Activated T-helper 2 cell treated with anti-CD3 and anti-CD28 coated beads, Interferon-gamma antibody, Interleukin-2, Interleukin-4, amounts not matched to agents 10 μg/mL and 5 μg/mL and 100 μg/mL, durations not matched to agents 14 hours and 24 hours and 36 hours (primary cell): ENCODE results near the gene WHAMM. TPM values are rescaled to one million over a fixed set of nuclear protein-coding genes. Genes with fewer than 3 reads are reported as not detected.

Experiments
- DNase-seq: peaks from one replicate; pipeline ENCODE4 v3.0.0; 2021; ENCODE audit warnings: low spot score
- H3K27ac Mint-ChIP-seq: one replicate; pipeline ENCODE4 v1.8.0; 2021; ENCODE audit warnings: mixed read lengths
- H3K27me3 Mint-ChIP-seq: one replicate; pipeline ENCODE4 v1.8.0; 2021; ENCODE audit warnings: low read depth, mixed read lengths
- H3K36me3 Mint-ChIP-seq: one replicate; pipeline ENCODE4 v1.8.0; 2021; ENCODE audit warnings: low read depth, mixed read lengths
- H3K4me1 Mint-ChIP-seq: one replicate; pipeline ENCODE4 v1.8.0; 2021; ENCODE audit warnings: low read depth, mixed read lengths
- H3K4me3 Mint-ChIP-seq: one replicate; pipeline ENCODE4 v1.8.0; 2021; ENCODE audit warnings: low read depth, mild to moderate bottlenecking, moderate library complexity, mixed read lengths
- H3K9me3 Mint-ChIP-seq: one replicate; pipeline ENCODE4 v1.8.0; 2021; ENCODE audit warnings: mixed read lengths
- intact Hi-C: fragments of 100-400 bp; cut with micrococcal nuclease; formaldehyde crosslinking; loops from one replicate; pipeline ENCODE4 v1.15.1; 2023
- total RNA-seq: library from RNA; stranded (reverse); gene quantifications from 2 replicates; pipeline ENCODE4 v1.2.3, GENCODE V29; 2022

The WHAMM gene
- total RNA-seq, 1 donor from 2014 or later = 4.2 TPM

DNA sequence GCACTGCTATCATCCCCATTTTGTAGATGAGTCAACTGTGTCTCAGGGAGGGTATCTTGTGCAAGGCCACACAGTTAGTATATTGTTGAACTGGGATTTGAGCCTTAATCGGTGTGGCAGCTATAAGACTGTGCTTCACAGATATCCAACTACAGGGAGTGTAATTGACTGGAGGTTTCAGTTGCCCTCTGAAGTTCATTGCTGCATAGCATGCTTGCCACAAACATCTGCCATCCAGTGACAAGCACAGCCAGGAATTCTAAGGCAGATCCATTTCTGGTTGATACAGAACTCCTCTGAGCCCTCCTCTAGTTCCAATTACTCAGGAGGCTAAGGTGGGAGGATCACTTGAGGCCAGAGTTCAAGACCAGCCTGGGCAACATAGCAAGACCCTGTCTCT lies 19.9 kb upstream of the WHAMM start:
- peaks cover 34% of the 10 kb centered on the region for H3K27me3 Mint-ChIP-seq
- no peaks in the 10 kb centered on the region for H3K36me3 Mint-ChIP-seq
- no peak overlapping the region for H3K4me3 Mint-ChIP-seq
- H3K9me3 Mint-ChIP-seq = peaks cover 8% of the 10 kb centered on the region
- intact Hi-C loops = no loop called here
- no peak for DNase-seq
- H3K4me1 Mint-ChIP-seq = no peaks in the 10 kb centered on the region
- no peak overlapping the region for H3K27ac Mint-ChIP-seq

DNA sequence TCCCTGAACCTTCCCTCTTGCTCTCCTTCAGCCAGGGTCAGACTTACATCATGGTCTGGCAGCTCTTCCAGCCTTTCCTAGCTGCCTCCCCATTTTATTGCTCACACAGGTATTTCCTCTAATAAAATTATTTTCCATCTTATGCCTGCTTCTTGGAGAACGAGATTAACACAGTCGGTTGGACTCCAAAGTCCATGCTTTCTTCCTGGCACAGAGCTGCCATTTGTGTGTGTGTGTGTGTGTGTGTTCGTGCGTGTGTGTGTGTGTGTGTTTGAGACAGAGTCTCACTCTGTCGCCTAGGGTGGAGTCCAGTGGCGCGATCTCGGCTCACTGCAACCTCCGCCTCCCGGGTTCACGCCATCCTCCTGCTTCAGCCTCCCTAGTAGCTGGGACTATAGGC lies 19.1 kb upstream of the WHAMM start:
- Mint-ChIP-seq H3K27ac (no peak overlapping the region), H3K4me1 (no peaks in the 10 kb centered on the region), H3K36me3 (no peaks in the 10 kb centered on the region), H3K27me3 (peaks cover 31% of the 10 kb centered on the region), H3K4me3 (no peak overlapping the region), H3K9me3 (peaks cover 8% of the 10 kb centered on the region)
- no peak for DNase-seq
- intact Hi-C loops = no loop called here

GRCh38 chr15:82792068-82792467 lies 17.4 kb upstream of the WHAMM start:
- Mint-ChIP-seq H3K27ac (no peak overlapping the region), H3K9me3 (peaks cover 8% of the 10 kb centered on the region), H3K4me1 (no peaks in the 10 kb centered on the region), H3K27me3 (peaks cover 25% of the 10 kb centered on the region), H3K36me3 (no peaks in the 10 kb centered on the region), H3K4me3 (no peak overlapping the region)
- intact Hi-C loops = no loop called here
- DNase-seq = no peak

DNA sequence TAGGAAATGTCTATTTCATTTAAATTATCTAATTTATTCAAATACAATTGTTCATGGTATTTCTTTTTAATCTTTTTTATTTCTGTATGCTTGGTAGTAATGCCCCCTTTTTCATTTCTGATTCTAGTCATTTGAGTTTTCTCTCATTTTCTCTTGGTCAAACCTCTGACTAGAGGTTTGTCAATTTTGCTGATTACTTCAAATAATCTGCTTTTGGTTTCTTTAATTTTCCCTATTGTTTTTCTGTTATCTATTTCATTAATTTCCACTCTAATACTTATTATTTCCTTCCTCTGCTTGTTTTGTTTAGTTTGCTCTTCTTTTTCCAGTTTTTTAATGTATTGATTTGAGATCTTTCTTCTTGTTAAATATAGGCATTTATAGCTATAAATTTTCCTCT lies 15.7 kb upstream of the WHAMM start:
- intact Hi-C loops = no loop called here

DNA sequence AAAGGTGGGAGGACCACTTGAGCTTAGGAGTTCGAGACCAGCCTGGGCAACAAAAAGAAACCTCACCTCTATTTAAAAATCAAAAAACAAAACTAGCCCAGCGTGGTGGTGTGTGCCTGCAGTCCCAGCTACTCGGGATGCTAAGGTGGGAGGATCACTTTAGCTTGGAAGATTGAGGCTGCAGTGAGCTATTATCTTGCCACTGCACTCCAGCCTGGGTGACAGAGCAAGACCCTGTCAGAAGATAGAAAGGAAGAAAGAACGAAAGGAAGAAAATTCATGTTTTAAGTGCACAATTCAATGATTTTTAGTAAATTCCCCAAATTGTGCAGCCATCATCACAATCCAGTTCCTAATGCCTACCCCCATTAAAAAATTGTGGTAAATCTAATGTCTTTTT lies 11.3 kb upstream of the WHAMM start:
- no peak for DNase-seq
- peaks cover 47% of the 10 kb centered on the region for H3K27me3 Mint-ChIP-seq

More for the DNA sequence above, 15.7 kb upstream of the WHAMM start:
- Mint-ChIP-seq H3K27ac (no peak overlapping the region), H3K4me1 (no peaks in the 10 kb centered on the region), H3K36me3 (no peaks in the 10 kb centered on the region), H3K27me3 (peaks cover 22% of the 10 kb centered on the region), H3K4me3 (no peak overlapping the region), H3K9me3 (peaks cover 8% of the 10 kb centered on the region)
- DNase-seq = no peak

DNA sequence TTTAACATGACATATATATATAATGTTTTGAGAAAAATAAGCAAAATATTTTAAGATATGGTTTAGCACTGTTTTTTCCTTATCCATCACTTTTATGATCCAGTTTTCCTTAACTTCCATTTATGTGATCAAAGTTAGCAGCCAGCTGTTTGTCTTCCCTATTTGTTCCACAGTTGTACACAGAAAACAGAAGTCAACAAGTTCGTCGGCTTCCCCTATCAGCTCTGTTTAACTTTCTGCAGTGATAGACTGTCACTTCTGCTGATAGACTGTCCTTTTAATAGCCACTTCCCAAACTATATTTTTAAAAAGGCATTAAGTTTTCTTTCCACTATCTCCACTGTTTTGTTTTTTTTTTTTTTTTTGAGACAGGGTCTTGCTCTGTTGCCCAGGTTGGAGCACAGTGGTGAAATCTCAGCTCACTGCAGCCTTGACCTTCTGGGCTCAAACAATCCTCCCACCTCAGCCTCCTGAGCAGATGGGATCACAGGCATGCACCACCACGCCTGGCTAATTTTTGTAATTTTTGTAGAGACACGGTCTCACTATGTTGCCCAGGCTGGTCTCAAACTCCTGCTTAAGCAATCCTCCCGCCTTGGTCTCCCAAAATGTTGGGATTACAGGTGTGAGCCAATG lies 10.8 kb upstream of the WHAMM start:
- intact Hi-C loops = no loop called here
- Mint-ChIP-seq H3K27ac (no peak overlapping the region), H3K27me3 (peaks cover 49% of the 10 kb centered on the region)

More for the DNA sequence above, 11.3 kb upstream of the WHAMM start:
- Mint-ChIP-seq H3K36me3 (no peaks in the 10 kb centered on the region), H3K4me3 (no peak overlapping the region), H3K4me1 (no peaks in the 10 kb centered on the region), H3K9me3 (peaks cover 8% of the 10 kb centered on the region), H3K27ac (no peak overlapping the region)
- intact Hi-C loops = no loop called here

DNA sequence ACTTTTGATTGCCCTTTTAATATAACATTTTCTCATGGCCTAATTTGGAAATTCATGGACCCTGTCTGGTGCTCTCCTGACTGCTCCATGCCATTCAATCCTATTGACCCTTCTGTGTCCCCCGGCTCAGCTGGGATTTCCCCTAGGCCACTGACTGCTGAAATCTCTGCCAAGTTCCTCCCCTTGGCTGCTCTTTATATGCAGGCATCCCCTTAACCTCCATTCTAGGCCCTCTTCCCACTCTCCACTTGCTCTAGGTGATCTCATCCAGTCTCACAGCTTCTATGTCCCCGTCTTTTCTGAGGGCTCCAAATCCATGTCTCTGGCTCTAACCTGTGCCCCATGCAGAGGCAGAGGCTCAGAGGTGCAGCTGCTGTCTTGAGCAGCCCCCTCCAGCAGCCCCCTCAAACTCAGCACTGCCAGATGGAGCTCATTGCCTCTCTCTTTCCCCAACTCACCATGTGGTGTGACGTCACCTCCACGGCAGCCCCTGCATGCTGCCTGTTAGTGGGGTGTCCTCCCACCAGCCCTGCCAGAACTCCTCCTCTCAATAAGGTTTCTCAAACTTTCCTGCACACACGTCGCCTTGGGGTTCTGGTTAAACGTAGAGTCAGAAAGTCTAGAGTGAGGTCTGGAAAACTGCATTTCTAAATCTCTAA lies 10.1 kb upstream of the WHAMM start:
- Mint-ChIP-seq H3K4me3 (no peak overlapping the region), H3K4me1 (no peaks in the 10 kb centered on the region), H3K27me3 (peaks cover 48% of the 10 kb centered on the region), H3K36me3 (no peaks in the 10 kb centered on the region), H3K27ac (no peak overlapping the region), H3K9me3 (peaks cover 1% of the 10 kb centered on the region)
- DNase-seq = no peak
- intact Hi-C loops = no loop called here

More for the DNA sequence above, 10.8 kb upstream of the WHAMM start:
- Mint-ChIP-seq H3K36me3 (no peaks in the 10 kb centered on the region), H3K9me3 (peaks cover 8% of the 10 kb centered on the region), H3K4me3 (no peak overlapping the region), H3K4me1 (no peaks in the 10 kb centered on the region)
- DNase-seq = no peak

- no peak for DNase-seq
- Mint-ChIP-seq H3K36me3 (no peaks in the 10 kb centered on the region), H3K9me3 (no peaks in the 10 kb centered on the region), H3K4me1 (no peaks in the 10 kb centered on the region), H3K27me3 (peaks cover 58% of the 10 kb centered on the region), H3K4me3 (no peak overlapping the region), H3K27ac (no peak overlapping the region)
- intact Hi-C loops = no loop called here
Measured at GRCh38 chr15:82802497-82802896, 6.9 kb upstream of the WHAMM start.

DNA sequence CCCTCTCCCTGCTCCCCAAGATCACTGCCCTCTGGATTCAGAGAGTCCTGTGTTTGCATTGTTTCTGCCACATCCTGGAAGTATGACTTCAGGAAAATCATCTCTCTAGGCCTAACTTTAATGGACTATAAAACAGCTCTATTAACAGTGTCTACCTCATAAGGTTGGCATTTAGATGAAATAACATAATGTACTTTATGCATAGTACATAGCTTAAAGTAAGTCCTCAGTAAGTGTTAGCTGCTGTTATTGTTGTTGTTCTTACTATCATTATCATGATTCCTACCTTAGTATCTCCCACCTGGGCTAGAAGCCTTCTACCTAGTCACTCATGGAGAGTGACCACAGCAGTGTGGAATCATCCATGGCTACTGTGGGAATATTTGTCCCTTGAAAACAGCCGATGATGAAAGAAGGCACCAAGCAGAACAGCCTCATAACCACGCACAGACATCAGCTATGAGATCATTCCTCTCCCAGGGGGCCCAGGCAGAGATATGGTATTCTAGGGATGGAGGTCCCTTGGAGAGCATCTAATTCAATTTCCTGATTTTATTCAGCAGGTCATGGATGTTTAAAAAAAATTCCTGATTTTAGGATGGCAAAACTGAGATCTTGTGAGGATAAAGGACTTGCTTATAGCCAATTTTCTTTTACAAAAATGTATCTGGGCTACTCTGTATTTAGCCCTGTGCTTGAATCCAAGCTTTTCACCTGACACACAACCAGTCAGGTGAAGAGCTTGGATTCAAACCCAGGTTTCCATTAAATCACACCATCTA lies 5.4 kb upstream of the WHAMM start:
- H3K4me1 Mint-ChIP-seq = peaks cover 4% of the 10 kb centered on the region
- peaks cover 56% of the 10 kb centered on the region for H3K27me3 Mint-ChIP-seq
- intact Hi-C loops = no loop called here
- no peak overlapping the region for H3K27ac Mint-ChIP-seq
- H3K36me3 Mint-ChIP-seq = no peaks in the 10 kb centered on the region
- H3K4me3 Mint-ChIP-seq = no peak overlapping the region
- no peak for DNase-seq
- H3K9me3 Mint-ChIP-seq = no peaks in the 10 kb centered on the region

DNA sequence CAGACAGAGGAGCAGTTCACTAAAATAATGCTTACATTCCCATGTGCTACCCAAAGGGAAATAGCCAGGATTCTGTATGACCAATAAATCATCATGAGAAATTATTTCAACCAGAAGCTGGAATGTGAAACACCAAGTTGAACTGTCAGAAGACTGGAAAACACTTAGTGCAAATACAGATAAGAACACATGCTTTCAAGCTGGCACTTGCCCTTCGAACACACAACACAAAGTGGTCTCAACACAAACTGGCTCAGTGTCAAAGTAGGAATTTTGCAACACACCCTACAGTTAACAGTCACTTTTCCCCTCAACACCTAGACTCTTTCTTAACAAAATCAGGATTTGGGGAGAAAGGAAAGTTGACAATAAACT lies 4.9 kb upstream of the WHAMM start:
- H3K4me1 Mint-ChIP-seq = peaks cover 8% of the 10 kb centered on the region
- no peaks in the 10 kb centered on the region for H3K9me3 Mint-ChIP-seq
- H3K27ac Mint-ChIP-seq = no peak overlapping the region
- no peak for DNase-seq
- no peaks in the 10 kb centered on the region for H3K36me3 Mint-ChIP-seq
- intact Hi-C loops = no loop called here
- peaks cover 51% of the 10 kb centered on the region for H3K27me3 Mint-ChIP-seq
- H3K4me3 Mint-ChIP-seq = no peak overlapping the region

- H3K36me3 Mint-ChIP-seq = no peaks in the 10 kb centered on the region
- H3K9me3 Mint-ChIP-seq = no peaks in the 10 kb centered on the region
- H3K27me3 Mint-ChIP-seq = peaks cover 43% of the 10 kb centered on the region
- H3K4me3 Mint-ChIP-seq = no peak within 1 kb of the TSS
- H3K27ac Mint-ChIP-seq = no peak within 1 kb of the TSS
- intact Hi-C loops = loop anchor here (5.0 kb wide), 1 partner anchor 261 kb away; the partner anchor contains the start of gene BTBD1
- no peak for DNase-seq
- H3K4me1 Mint-ChIP-seq = peaks cover 14% of the 10 kb centered on the region
Measured at GRCh38 chr15:82805994-82806406, 3.4 kb upstream of the WHAMM start, which contains the start of gene FSD2. TSS of gene FSD2 (minus strand) at chr15:82806069. CDS start at chr15:82787390, 18,679 bp downstream.

- Mint-ChIP-seq H3K4me3 (no peak overlapping the region), H3K36me3 (peaks cover 14% of the 10 kb centered on the region), H3K4me1 (peaks cover 21% of the 10 kb centered on the region), H3K27ac (no peak overlapping the region), H3K9me3 (no peaks in the 10 kb centered on the region), H3K27me3 (peaks cover 28% of the 10 kb centered on the region)
- intact Hi-C loops = loop anchor here (5.0 kb wide), 1 partner anchor 259 kb away; the partner anchor contains the start of gene BTBD1
- no peak for DNase-seq
Measured at GRCh38 chr15:82807920-82808633, 1.4 kb upstream of the WHAMM start.
